ENCODE data around the gene CD2BP2.

Gene CD2BP2

GRCh38 chr16:30378236-30379157 is 23.4 kb upstream of the CD2BP2 start:
- peak; percentile 79 for DNase-seq (ENCODE audit: low read depth)

GRCh38 chr16:30377812-30378235 is 22.7 kb upstream of the CD2BP2 start:
- DNase-seq (ENCODE audit: low read depth), result no peak

GRCh38 chr16:30377050-30377811 is 22.1 kb upstream of the CD2BP2 start:
- no peak for DNase-seq (ENCODE audit: low read depth)

- DNase-seq (ENCODE audit: low read depth), result no peak
Measured at GRCh38 chr16:30376461-30376902, 21.4 kb upstream of the CD2BP2 start.

- no peak for DNase-seq (ENCODE audit: low read depth)
Measured at GRCh38 chr16:30375864-30376263, 20.8 kb upstream of the CD2BP2 start.

- no peak for DNase-seq (ENCODE audit: low read depth)
Measured at GRCh38 chr16:30374538-30374937, 19.4 kb upstream of the CD2BP2 start, which contains the start of gene MYL11. Gene MYL11 (plus strand): TSS chr16:30374802. CDS start chr16:30374858, 56 bp downstream.

GRCh38 chr16:30372725-30373124 is 17.6 kb upstream of the CD2BP2 start:
- no peak for DNase-seq (ENCODE audit: low read depth)

- DNase-seq (ENCODE audit: low read depth), result no peak
Measured at GRCh38 chr16:30372038-30372712, 17.1 kb upstream of the CD2BP2 start.

GRCh38 chr16:30371248-30371816 is 16.2 kb upstream of the CD2BP2 start:
- DNase-seq (ENCODE audit: low read depth), result no peak

GRCh38 chr16:30370456-30371247 is 15.5 kb upstream of the CD2BP2 start, which contains the start of gene TBC1D10B:
Gene TBC1D10B (minus strand): TSS chr16:30370494. CDS start chr16:30370183, 311 bp downstream.
- DNase-seq (ENCODE audit: low read depth), result peak; percentile 100

GRCh38 chr16:30369938-30370455 is 14.9 kb upstream of the CD2BP2 start:
- no peak for DNase-seq (ENCODE audit: low read depth)

GRCh38 chr16:30369091-30369937 is 14.2 kb upstream of the CD2BP2 start:
- no peak for DNase-seq (ENCODE audit: low read depth)

GRCh38 chr16:30368792-30369090 is 13.6 kb upstream of the CD2BP2 start:
- DNase-seq (ENCODE audit: low read depth), result no peak

- DNase-seq (ENCODE audit: low read depth), result no peak
Measured at GRCh38 chr16:30368122-30368791, 13.1 kb upstream of the CD2BP2 start.

- no peak for DNase-seq (ENCODE audit: low read depth)
Measured at GRCh38 chr16:30367349-30368009, 12.4 kb upstream of the CD2BP2 start.

GRCh38 chr16:30366511-30366910 is 11.4 kb upstream of the CD2BP2 start:
- no peak for DNase-seq (ENCODE audit: low read depth)

- DNase-seq (ENCODE audit: low read depth), result no peak
Measured at GRCh38 chr16:30365200-30365599, 10.1 kb upstream of the CD2BP2 start.

- no peak for DNase-seq (ENCODE audit: low read depth)
Measured at GRCh38 chr16:30361180-30361579, 6.1 kb upstream of the CD2BP2 start.

GRCh38 chr16:30359871-30360170 is 4.7 kb upstream of the CD2BP2 start:
- DNase-seq (ENCODE audit: low read depth), result no peak

All from non-pigmented ciliary epithelial cell (primary cell).